Glutamatergic neuron (in vitro differentiated cells): ENCODE measurements around the gene CTDSPL. TPM values are rescaled to one million over a fixed set of nuclear protein-coding genes. Genes with fewer than 3 reads are reported as not detected.

Experiments
- DNase-seq: peaks from one replicate; pipeline ENCODE4 v3.0.0; 2022
- H3K27ac Mint-ChIP-seq: one replicate; pipeline ENCODE4 v1.8.0; 2020; ENCODE audit warnings: mild to moderate bottlenecking, mixed read lengths, inconsistent platforms; ENCODE audit not compliant: unreplicated experiment
- H3K27me3 Mint-ChIP-seq: one replicate; pipeline ENCODE4 v1.8.0; 2020; ENCODE audit warnings: mild to moderate bottlenecking, moderate library complexity, mixed read lengths, inconsistent platforms; ENCODE audit not compliant: unreplicated experiment
- H3K36me3 Mint-ChIP-seq: one replicate; pipeline ENCODE4 v1.8.0; 2020; ENCODE audit warnings: mild to moderate bottlenecking, mixed read lengths, inconsistent platforms; ENCODE audit not compliant: unreplicated experiment
- H3K4me1 Mint-ChIP-seq: one replicate; pipeline ENCODE4 v1.8.0; 2020; ENCODE audit warnings: mild to moderate bottlenecking, low read depth, mixed read lengths, inconsistent platforms; ENCODE audit not compliant: unreplicated experiment
- H3K4me3 Mint-ChIP-seq: one replicate; pipeline ENCODE4 v1.8.0; 2020; ENCODE audit warnings: mild to moderate bottlenecking, mixed read lengths, inconsistent platforms; ENCODE audit not compliant: unreplicated experiment
- H3K9me3 Mint-ChIP-seq: one replicate; pipeline ENCODE4 v1.8.0; 2020; ENCODE audit warnings: mild to moderate bottlenecking, moderate library complexity, mixed read lengths, inconsistent platforms; ENCODE audit not compliant: unreplicated experiment
- CTCF ChIP-seq: fragments of 200-600 bp; sonication (generic); IDR thresholded peaks from one replicate; pipeline ENCODE4 v1.5.0; 2021; ENCODE audit not compliant: partially characterized antibody, unreplicated experiment
- total RNA-seq: library from RNA; stranded (reverse); fragmentation: NEBNext Ultra II Directional; extraction: Animal tissue kit (Norgen Biotek cat#: 25700); gene quantifications from one replicate; pipeline ENCODE4 v1.2.1, GENCODE V29; 2021; ENCODE audit not compliant: unreplicated experiment

Gene CTDSPL
- total RNA-seq, 1 donor from 2014 or later = 6.6 TPM

GRCh38 chr3:37923569-37924040, 61.9 kb downstream of the CTDSPL start:
- Mint-ChIP-seq H3K4me1 (peaks cover 18% of the 10 kb centered on the region), H3K4me3 (no peak overlapping the region), H3K27ac (no peak overlapping the region), H3K27me3 (peaks cover 4% of the 10 kb centered on the region), H3K36me3 (no peaks in the 10 kb centered on the region), H3K9me3 (peaks cover 4% of the 10 kb centered on the region)
- no peak for TF ChIP-seq CTCF
- DNase-seq = no peak

DNA sequence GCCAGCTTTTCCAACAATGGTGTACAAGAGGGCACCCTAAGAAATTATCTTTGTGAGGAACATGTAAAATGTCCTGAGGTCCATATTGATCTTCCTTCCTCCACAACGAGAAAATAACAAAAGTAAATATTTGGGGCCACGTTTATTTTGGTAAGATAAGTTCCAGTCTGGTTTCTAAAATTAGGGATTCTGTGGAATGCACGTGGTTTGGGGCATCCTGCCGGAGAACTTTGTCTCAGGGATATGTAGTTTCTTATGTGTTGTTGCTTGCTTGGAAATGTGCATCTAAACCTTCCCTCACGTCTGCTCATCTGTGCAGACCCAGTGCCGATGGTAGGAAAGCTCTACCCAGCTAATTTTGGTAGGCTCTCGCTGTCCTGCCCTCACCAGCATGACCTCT, 62.8 kb downstream of the CTDSPL start:
- peaks cover 5% of the 10 kb centered on the region for H3K36me3 Mint-ChIP-seq
- TF ChIP-seq CTCF = no peak
- peaks cover 16% of the 10 kb centered on the region for H3K4me1 Mint-ChIP-seq
- H3K4me3 Mint-ChIP-seq = no peak overlapping the region
- H3K27me3 Mint-ChIP-seq = peaks cover 4% of the 10 kb centered on the region
- DNase-seq = no peak
- peaks cover 4% of the 10 kb centered on the region for H3K9me3 Mint-ChIP-seq
- no peak overlapping the region for H3K27ac Mint-ChIP-seq

DNA sequence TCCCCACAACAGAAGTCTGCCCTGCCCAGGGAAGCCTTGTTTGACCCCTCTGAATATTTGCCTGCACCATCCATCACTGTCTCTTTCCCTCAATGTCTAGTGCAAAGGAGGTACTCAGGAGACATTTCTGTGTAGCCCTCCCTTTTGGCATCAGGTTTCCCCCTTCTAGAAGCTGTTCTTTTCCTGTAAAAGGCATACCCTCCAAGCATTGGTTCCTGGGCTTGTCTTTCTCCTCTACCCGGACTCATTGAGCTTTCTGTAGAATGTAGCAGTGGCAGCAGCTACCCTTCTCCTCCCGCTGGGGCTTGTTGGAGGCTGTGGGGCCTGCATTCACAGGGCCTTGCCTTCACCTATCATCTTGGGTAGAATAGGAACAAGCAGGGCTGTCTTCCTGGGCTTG, 63.5 kb downstream of the CTDSPL start:
- Mint-ChIP-seq H3K27me3 (peaks cover 4% of the 10 kb centered on the region), H3K36me3 (peaks cover 6% of the 10 kb centered on the region), H3K27ac (no peak overlapping the region), H3K4me3 (no peak overlapping the region), H3K4me1 (peaks cover 10% of the 10 kb centered on the region), H3K9me3 (peaks cover 5% of the 10 kb centered on the region)
- TF ChIP-seq CTCF = no peak
- no peak for DNase-seq

- peaks cover 5% of the 10 kb centered on the region for H3K9me3 Mint-ChIP-seq
- H3K36me3 Mint-ChIP-seq = peaks cover 11% of the 10 kb centered on the region
- peaks cover 4% of the 10 kb centered on the region for H3K27me3 Mint-ChIP-seq
- no peak overlapping the region for H3K4me3 Mint-ChIP-seq
- H3K27ac Mint-ChIP-seq = no peak overlapping the region
- DNase-seq = no peak
- TF ChIP-seq CTCF = no peak
- peaks cover 6% of the 10 kb centered on the region for H3K4me1 Mint-ChIP-seq
Observed at GRCh38 chr3:37926611-37927010, 64.9 kb downstream of the CTDSPL start.

DNA sequence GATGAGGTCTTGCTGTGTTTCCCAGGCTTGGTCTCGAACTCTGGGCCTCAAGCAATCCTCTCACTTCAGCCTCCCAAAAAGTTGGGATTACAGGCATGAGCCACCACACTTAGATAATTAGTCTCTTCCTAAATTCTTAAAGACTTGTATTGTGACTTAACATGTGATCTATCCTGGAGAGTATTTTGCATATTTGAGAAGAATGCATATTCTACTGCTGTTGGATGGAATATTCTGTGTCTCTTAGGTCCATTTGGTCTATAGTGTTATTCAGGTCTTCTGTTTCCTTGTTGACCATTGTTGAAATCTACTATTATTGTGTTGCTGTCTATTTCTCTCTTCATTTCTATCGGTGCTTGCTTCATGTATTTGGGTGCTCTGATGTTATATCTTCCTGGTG, 68.8 kb downstream of the CTDSPL start:
- peaks cover 11% of the 10 kb centered on the region for H3K36me3 Mint-ChIP-seq
- H3K4me1 Mint-ChIP-seq = no peaks in the 10 kb centered on the region
- no peak overlapping the region for H3K27ac Mint-ChIP-seq
- H3K9me3 Mint-ChIP-seq = peaks cover 3% of the 10 kb centered on the region
- H3K27me3 Mint-ChIP-seq = peaks cover 2% of the 10 kb centered on the region
- DNase-seq = no peak
- TF ChIP-seq CTCF = no peak
- no peak overlapping the region for H3K4me3 Mint-ChIP-seq
